GM21528 (cell line): ENCODE results near the gene DHRS3.
"Not testable (repeated sequence)": the region's sequence is repeated elsewhere in the genome, so short reads cannot be mapped to it uniquely, and the experiment has no call there.

ENCODE experiments used
- ATAC-seq: cut with Tn5 transposase; IDR thresholded peaks from one replicate; pipeline ENCODE4 v1.9.1; 2021; ENCODE audit warnings: mild to moderate bottlenecking, moderate library complexity; ENCODE audit not compliant: unreplicated experiment, low FRiP score

Gene DHRS3

GRCh38 chr1:12544357-12544756 is 73.7 kb downstream of the DHRS3 start:
- ATAC-seq = no peak

- no peak for ATAC-seq
These were observed 74.3 kb downstream of the DHRS3 start for GRCh38 chr1:12543740-12544154.

- ATAC-seq = no peak
These were observed 75.1 kb downstream of the DHRS3 start for GRCh38 chr1:12542616-12543592.

- no peak for ATAC-seq
These were observed 75.9 kb downstream of the DHRS3 start for GRCh38 chr1:12542138-12542465.

GRCh38 chr1:12541274-12542137 is 76.5 kb downstream of the DHRS3 start:
- ATAC-seq = no peak

GRCh38 chr1:12540580-12541273 is 77.3 kb downstream of the DHRS3 start:
- ATAC-seq = no peak

GRCh38 chr1:12539705-12540579 is 78.1 kb downstream of the DHRS3 start:
- no peak for ATAC-seq

GRCh38 chr1:12539320-12539704 is 78.7 kb downstream of the DHRS3 start:
- ATAC-seq = no peak

- ATAC-seq = not testable (repeated sequence)
These were observed 79.5 kb downstream of the DHRS3 start for GRCh38 chr1:12538536-12538935.

GRCh38 chr1:12537906-12538461 is 80.0 kb downstream of the DHRS3 start:
- no peak for ATAC-seq

GRCh38 chr1:12537294-12537693 is 80.7 kb downstream of the DHRS3 start:
- ATAC-seq = no peak

- ATAC-seq = no peak
These were observed 81.9 kb downstream of the DHRS3 start for GRCh38 chr1:12536023-12536639.

- no peak for ATAC-seq
These were observed 85.3 kb downstream of the DHRS3 start for GRCh38 chr1:12532405-12533315.

- ATAC-seq = no peak
These were observed 86.9 kb downstream of the DHRS3 start for GRCh38 chr1:12531179-12531499.

GRCh38 chr1:12530462-12531178 is 87.4 kb downstream of the DHRS3 start:
- ATAC-seq = no peak

GRCh38 chr1:12529640-12530174 is 88.3 kb downstream of the DHRS3 start:
- ATAC-seq = no peak
